ENCODE results near the gene RCCD1.

The RCCD1 gene

GRCh38 chr15:90946941-90947576 lies 7.6 kb upstream of the RCCD1 start:
- Histone ChIP-seq H3K23ac (ENCODE audit: low read length) (no peak overlapping the region), H3K79me2 (ENCODE audit: control insufficient read depth, insufficient read depth, low read length, poor library complexity) (no peaks in the 10 kb centered on the region), H2BK120ac (ENCODE audit: insufficient read depth, low read length, poor library complexity) (no peak overlapping the region), H2AFZ (ENCODE audit: insufficient read depth, low read length, poor library complexity) (no peak overlapping the region), H3K27me3 (ENCODE audit: insufficient read depth, low read length) (no peaks in the 10 kb centered on the region), H4K12ac (ENCODE audit: low read depth, low read length) (no peak overlapping the region), H3K4ac (ENCODE audit: low read depth, low read length) (no peak overlapping the region), H2BK12ac (ENCODE audit: low read length) (no peak overlapping the region), H2BK5ac (ENCODE audit: low read depth, low read length, poor library complexity) (no peak overlapping the region), H3K79me1 (ENCODE audit: low read length) (no peaks in the 10 kb centered on the region), H3K36me3 (ENCODE audit: control insufficient read depth in 1 of 2, insufficient read depth in 2 of 2, low read length in 2 of 2) (peaks cover 77 to 86% of the 10 kb centered on the region in 2 experiments), H3K4me1 (ENCODE audit: control insufficient read depth in 1 of 2, insufficient read depth in 2 of 2, low read length in 2 of 2) (no peaks in the 10 kb centered on the region), H3K18ac (ENCODE audit: low read length) (no peak overlapping the region), H2AK5ac (ENCODE audit: low read length) (no peak overlapping the region), H3K4me2 (ENCODE audit: low read length) (no peak overlapping the region), H3K9me3 (ENCODE audit: insufficient read depth, low read depth, low read length) (peaks cover 2% of the 10 kb centered on the region), H3K9ac (ENCODE audit: low read length) (no peak overlapping the region), H3K4me3 (ENCODE audit: low read depth, low read length) (no peak overlapping the region), H4K91ac (ENCODE audit: low read depth, low read length) (no peak overlapping the region), H3K27ac (ENCODE audit: low read depth, low read length) (no peak overlapping the region), H4K8ac (ENCODE audit: low read depth, low read length) (no peak overlapping the region), H3K14ac (ENCODE audit: low read length) (no peak overlapping the region)
- no CpG with 5 or more reads among the region's 8 CpGs for WGBS (ENCODE audit: extremely low coverage, insufficient coverage, insufficient read length)
- DNase-seq, result no peak

GRCh38 chr15:90947577-90948357 lies 6.9 kb upstream of the RCCD1 start:
- Histone ChIP-seq H3K9ac (ENCODE audit: low read length) (no peak overlapping the region), H3K27me3 (ENCODE audit: insufficient read depth, low read length) (no peaks in the 10 kb centered on the region), H3K23ac (ENCODE audit: low read length) (no peak overlapping the region), H3K36me3 (ENCODE audit: control insufficient read depth in 1 of 2, insufficient read depth in 2 of 2, low read length in 2 of 2) (peaks cover 73 to 85% of the 10 kb centered on the region in 2 experiments), H3K79me1 (ENCODE audit: low read length) (no peaks in the 10 kb centered on the region), H2BK5ac (ENCODE audit: low read depth, low read length, poor library complexity) (no peak overlapping the region), H2BK12ac (ENCODE audit: low read length) (no peak overlapping the region), H3K14ac (ENCODE audit: low read length) (no peak overlapping the region), H4K91ac (ENCODE audit: low read depth, low read length) (no peak overlapping the region), H3K79me2 (ENCODE audit: control insufficient read depth, insufficient read depth, low read length, poor library complexity) (no peaks in the 10 kb centered on the region), H2AFZ (ENCODE audit: insufficient read depth, low read length, poor library complexity) (no peak overlapping the region), H3K27ac (ENCODE audit: low read depth, low read length) (no peak overlapping the region), H3K4me3 (ENCODE audit: low read depth, low read length) (no peak overlapping the region), H3K4ac (ENCODE audit: low read depth, low read length) (no peak overlapping the region), H3K9me3 (ENCODE audit: insufficient read depth, low read depth, low read length) (peaks cover 2% of the 10 kb centered on the region), H2BK120ac (ENCODE audit: insufficient read depth, low read length, poor library complexity) (no peak overlapping the region), H4K12ac (ENCODE audit: low read depth, low read length) (no peak overlapping the region), H4K8ac (ENCODE audit: low read depth, low read length) (no peak overlapping the region), H3K4me1 (ENCODE audit: control insufficient read depth in 1 of 2, insufficient read depth in 2 of 2, low read length in 2 of 2) (no peaks in the 10 kb centered on the region), H2AK5ac (ENCODE audit: low read length) (no peak overlapping the region), H3K18ac (ENCODE audit: low read length) (no peak overlapping the region), H3K4me2 (ENCODE audit: low read length) (no peak overlapping the region)
- no peak for DNase-seq
- WGBS (ENCODE audit: extremely low coverage, insufficient coverage, insufficient read length), result no CpG with 5 or more reads among the region's 18 CpGs

- Histone ChIP-seq H3K18ac (ENCODE audit: low read length) (no peak overlapping the region), H4K91ac (ENCODE audit: low read depth, low read length) (no peak overlapping the region), H2BK5ac (ENCODE audit: low read depth, low read length, poor library complexity) (no peak overlapping the region), H3K4me2 (ENCODE audit: low read length) (no peak overlapping the region), H3K4me3 (ENCODE audit: low read depth, low read length) (no peak overlapping the region), H2BK120ac (ENCODE audit: insufficient read depth, low read length, poor library complexity) (no peak overlapping the region), H3K9ac (ENCODE audit: low read length) (no peak overlapping the region), H3K4me1 (ENCODE audit: control insufficient read depth in 1 of 2, insufficient read depth in 2 of 2, low read length in 2 of 2) (no peaks in the 10 kb centered on the region), H3K79me1 (ENCODE audit: low read length) (no peaks in the 10 kb centered on the region), H3K79me2 (ENCODE audit: control insufficient read depth, insufficient read depth, low read length, poor library complexity) (no peaks in the 10 kb centered on the region), H3K9me3 (ENCODE audit: insufficient read depth, low read depth, low read length) (peaks cover 2% of the 10 kb centered on the region), H4K12ac (ENCODE audit: low read depth, low read length) (no peak overlapping the region), H2AK5ac (ENCODE audit: low read length) (no peak overlapping the region), H3K27me3 (ENCODE audit: insufficient read depth, low read length) (no peaks in the 10 kb centered on the region), H3K36me3 (ENCODE audit: control insufficient read depth in 1 of 2, insufficient read depth in 2 of 2, low read length in 2 of 2) (peaks cover 73 to 85% of the 10 kb centered on the region in 2 experiments), H3K4ac (ENCODE audit: low read depth, low read length) (no peak overlapping the region), H2AFZ (ENCODE audit: insufficient read depth, low read length, poor library complexity) (no peak overlapping the region), H3K14ac (ENCODE audit: low read length) (no peak overlapping the region), H3K23ac (ENCODE audit: low read length) (no peak overlapping the region), H4K8ac (ENCODE audit: low read depth, low read length) (no peak overlapping the region), H2BK12ac (ENCODE audit: low read length) (no peak overlapping the region), H3K27ac (ENCODE audit: low read depth, low read length) (no peak overlapping the region)
- no peak for DNase-seq
- WGBS (ENCODE audit: extremely low coverage, insufficient coverage, insufficient read length), result no CpG with 5 or more reads among the region's 8 CpGs
These were observed 6.2 kb upstream of the RCCD1 start for GRCh38 chr15:90948506-90948905.

GRCh38 chr15:90949979-90950675 lies 4.6 kb upstream of the RCCD1 start:
- no CpG with 5 or more reads among the region's 23 CpGs for WGBS (ENCODE audit: extremely low coverage, insufficient coverage, insufficient read length)

More at GRCh38 chr15:90949979-90950675, 4.6 kb upstream of the RCCD1 start:
- Histone ChIP-seq H3K14ac (ENCODE audit: low read length) (no peak overlapping the region), H2AFZ (ENCODE audit: insufficient read depth, low read length, poor library complexity) (no peak overlapping the region), H2AK5ac (ENCODE audit: low read length) (no peak overlapping the region), H3K23ac (ENCODE audit: low read length) (no peak overlapping the region), H4K12ac (ENCODE audit: low read depth, low read length) (no peak overlapping the region), H3K9ac (ENCODE audit: low read length) (no peak overlapping the region), H2BK12ac (ENCODE audit: low read length) (no peak overlapping the region), H3K9me3 (ENCODE audit: insufficient read depth, low read depth, low read length) (peaks cover 2% of the 10 kb centered on the region), H3K79me1 (ENCODE audit: low read length) (peaks cover 4% of the 10 kb centered on the region), H3K4me1 (ENCODE audit: control insufficient read depth in 1 of 2, insufficient read depth in 2 of 2, low read length in 2 of 2) (no peaks in the 10 kb centered on the region), H3K27ac (ENCODE audit: low read depth, low read length) (no peak overlapping the region), H4K8ac (ENCODE audit: low read depth, low read length) (no peak overlapping the region), H3K27me3 (ENCODE audit: insufficient read depth, low read length) (no peaks in the 10 kb centered on the region), H2BK120ac (ENCODE audit: insufficient read depth, low read length, poor library complexity) (no peak overlapping the region), H3K79me2 (ENCODE audit: control insufficient read depth, insufficient read depth, low read length, poor library complexity) (peaks cover 3% of the 10 kb centered on the region), H2BK5ac (ENCODE audit: low read depth, low read length, poor library complexity) (no peak overlapping the region), H3K4me3 (ENCODE audit: low read depth, low read length) (no peak overlapping the region), H4K91ac (ENCODE audit: low read depth, low read length) (no peak overlapping the region), H3K4me2 (ENCODE audit: low read length) (no peak overlapping the region), H3K4ac (ENCODE audit: low read depth, low read length) (no peak overlapping the region), H3K18ac (ENCODE audit: low read length) (no peak overlapping the region), H3K36me3 (ENCODE audit: control insufficient read depth in 1 of 2, insufficient read depth in 2 of 2, low read length in 2 of 2) (peaks cover 64 to 78% of the 10 kb centered on the region in 2 experiments)
- no peak for DNase-seq

Data from trophoblast cell (in vitro differentiated cells and primary cell).